Hematopoietic multipotent progenitor cell treated with erythropoietin and hydrocortisone succinate and interleukin-3 and kit ligand, for 17 days (in vitro differentiated cells): ENCODE data around the gene MYORG.

Source experiments
- DNase-seq: peaks from one replicate; pipeline ENCODE4 v3.0.0-alpha.2; 2015; ENCODE audit warnings: low spot score

MYORG gene

DNA sequence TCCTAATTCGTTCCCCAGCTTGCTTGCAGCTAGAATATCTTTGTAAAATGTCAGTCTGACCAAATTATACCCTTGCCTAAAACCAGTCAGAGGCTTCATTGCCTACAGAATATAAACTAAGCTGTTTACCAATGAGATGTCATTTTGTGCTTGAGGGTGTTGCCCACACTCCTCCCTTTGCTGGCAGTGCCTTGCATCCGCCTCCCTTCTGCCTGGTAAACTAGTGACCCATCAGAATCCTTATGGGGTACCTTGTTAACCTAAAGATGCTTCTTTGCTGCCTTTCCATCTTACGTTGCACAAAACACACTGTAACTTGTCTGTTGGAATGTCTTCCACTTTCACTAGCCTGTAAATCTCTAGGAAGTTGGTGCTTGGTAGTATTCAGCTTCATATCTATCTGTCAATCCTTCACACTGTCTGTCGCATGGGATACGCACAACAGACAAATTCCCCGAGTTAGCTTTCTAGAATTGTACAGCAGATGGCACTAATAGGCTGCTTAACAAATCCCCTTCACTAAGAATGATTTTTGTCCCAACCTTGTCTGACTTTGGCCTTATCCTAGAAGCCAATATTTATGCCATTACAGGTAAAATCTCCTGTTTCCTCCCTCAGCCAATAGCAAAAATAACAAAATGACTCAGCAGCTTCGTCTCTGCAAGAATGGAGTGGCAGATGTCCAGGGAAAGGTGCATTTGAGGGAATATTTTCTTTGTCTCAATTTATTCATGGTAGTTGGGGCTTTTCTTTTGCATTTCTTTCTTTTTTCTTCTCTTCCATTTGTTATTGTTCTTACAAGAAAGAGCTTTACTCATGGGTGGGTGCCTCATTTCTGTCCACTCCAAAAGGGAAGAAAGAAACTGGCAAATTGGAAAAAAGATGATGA lies 44.4 kb downstream of the MYORG start:
- peak; percentile 83 for DNase-seq

DNA sequence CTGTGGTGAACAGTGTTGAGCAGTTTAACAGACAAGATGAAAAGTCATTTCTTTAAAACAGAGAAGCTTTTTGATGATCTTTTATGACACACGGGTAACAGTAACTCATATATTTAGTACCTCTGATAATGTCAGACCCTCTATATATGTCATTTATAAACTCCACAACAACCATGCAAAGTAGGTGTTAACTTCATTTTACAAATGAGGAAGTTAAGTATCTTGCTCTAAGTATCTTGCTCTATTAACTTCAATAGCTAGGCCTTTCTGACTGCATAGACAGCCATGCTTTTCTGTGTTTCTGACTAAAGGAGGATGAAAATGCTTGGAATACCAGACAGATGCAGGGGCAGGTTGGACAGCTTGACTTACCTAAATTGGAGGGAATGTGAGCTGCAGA lies 45.5 kb downstream of the MYORG start:
- peak; percentile 16 for DNase-seq

DNA sequence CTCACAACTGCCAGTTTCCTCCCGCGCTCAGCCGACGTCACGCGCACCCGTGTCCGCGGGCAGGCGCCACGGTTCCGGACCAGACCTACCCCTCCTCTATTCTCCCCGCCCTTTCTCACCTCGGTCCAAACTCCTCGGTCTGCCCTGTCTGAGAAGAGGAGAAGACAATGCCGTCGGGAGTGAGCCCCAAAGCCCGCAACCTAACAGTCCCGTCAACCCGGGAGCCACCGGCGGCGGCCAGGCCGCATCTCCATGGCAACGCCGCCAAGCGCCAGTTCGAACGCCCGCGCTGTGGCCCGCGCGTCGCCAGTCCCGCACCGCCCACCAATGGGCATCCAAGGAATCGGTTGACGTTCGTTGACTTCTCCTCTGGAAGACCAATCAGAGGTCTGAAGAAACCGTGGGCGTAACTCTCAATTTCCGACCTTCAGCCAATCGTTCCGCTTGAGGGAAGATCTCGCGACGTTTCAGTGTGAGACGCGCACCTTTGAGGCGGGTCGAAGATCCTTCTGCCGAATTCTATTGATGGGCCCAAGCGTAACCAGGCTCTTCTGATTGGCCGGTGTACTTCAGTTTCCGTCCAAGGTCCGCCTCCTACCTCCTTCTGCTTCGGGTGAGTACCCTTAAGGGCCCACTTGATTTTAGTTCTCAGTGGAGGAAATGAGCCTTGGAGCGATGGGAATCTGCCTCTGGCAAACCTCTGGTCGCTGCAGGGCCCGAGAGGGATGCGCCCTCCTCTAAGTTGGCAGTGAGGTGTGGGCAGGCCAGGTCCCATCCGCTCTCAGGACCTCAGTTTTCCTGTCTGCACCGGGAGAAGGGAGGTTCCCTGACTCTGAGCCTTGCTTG lies 47.5 kb downstream of the MYORG start, which contains the start of the genes KIF24 and NUDT2:
Gene KIF24 (minus strand): TSS at position 282 of the 846 bp plus-strand sequence. CDS start 17,922 bp downstream, outside the sequence.
Gene NUDT2 (plus strand): TSS at position 583 of the 846 bp plus-strand sequence. CDS start 9,471 bp downstream, outside the sequence.
- peak; percentile 100 for DNase-seq

DNA sequence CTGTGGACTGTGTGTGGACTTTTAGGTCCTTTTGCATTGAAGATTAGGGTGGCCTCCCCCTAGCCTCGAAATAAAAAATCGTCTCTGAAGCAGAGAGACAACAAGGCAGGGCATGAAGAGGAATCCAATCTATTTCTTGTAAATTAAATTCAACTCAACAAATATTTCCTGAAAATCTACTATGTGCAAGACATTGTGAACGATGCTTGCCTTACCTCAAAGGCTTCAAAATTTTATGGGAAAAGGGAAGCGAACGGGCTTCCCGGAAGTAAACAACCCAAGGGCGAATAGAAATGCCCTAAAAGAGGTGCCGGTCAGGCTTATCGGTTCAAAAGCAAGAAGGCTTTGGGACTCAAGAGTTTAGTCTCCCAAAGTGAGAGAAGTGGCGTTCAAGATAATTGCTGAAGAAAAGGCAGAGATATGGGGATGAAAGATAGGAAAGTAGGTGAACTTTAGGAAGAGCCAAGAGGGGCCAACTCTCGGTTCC lies 48.2 kb downstream of the MYORG start:
- DNase-seq = no peak

GRCh38 chr9:34326690-34327089 lies 50.0 kb downstream of the MYORG start:
- no peak for DNase-seq

DNA sequence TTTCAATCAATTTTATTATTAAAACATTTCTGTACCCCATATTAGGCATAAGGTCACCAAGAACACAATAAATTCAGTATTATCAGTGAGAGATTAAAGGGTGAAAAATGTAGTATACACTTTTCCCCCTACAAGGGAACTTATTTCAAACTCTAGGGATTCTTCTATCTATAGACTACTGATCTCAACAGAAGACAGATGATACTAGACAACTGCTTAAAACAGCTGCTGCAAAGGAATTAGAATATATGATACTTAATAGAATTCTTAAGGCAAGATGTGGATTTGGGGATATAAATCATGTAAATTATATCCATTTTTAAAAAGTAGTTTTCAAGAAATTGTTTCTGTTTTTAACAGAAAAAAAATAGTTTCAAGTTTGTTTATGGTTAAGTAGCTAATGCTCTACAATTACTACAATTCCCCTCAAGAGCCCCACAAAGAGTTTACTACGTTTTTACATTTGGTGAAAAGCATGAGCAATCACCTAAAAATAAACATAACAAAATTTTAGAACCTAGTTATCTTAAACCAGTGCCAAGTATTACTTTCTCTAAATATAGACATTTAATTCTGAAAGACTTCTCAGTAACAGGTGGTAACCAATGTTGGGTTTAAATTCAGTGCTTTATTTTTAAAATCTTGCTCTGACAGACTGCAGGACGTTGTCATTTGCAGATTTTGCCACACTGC lies 53.7 kb downstream of the MYORG start:
- no peak for DNase-seq

GRCh38 chr9:34321451-34321850 lies 55.2 kb downstream of the MYORG start:
- no peak for DNase-seq

DNA sequence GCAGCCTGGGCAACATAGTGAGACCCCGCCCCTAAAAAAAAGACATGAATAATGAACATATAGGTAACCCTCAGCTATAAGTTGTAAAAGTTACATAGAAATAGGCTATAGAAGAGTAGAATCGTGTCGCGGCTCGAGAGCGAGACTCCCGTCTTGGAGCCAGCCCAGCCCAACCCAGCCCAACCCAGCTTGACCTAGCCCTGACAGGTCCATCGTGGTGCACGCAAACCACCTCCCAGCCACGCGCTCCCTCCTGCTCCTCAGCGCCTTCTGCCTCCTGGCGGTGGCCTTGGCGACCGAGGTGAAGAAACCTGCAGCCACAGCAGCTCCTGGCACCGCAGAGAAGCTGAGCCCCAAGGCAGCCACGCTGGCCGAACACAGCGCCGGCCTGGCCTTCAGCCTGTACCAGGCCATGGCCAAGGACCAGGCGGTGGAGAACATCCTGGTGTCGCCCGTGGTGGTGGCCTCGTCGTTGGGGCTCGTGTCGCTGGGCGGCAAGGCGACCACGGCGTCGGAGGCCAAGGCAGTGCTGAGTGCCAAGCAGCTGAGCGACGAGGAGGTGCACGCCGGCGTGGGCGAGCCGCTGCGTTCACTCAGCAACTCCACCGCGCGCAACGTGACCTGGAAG lies 58.4 kb downstream of the MYORG start:
- no peak for DNase-seq

DNA sequence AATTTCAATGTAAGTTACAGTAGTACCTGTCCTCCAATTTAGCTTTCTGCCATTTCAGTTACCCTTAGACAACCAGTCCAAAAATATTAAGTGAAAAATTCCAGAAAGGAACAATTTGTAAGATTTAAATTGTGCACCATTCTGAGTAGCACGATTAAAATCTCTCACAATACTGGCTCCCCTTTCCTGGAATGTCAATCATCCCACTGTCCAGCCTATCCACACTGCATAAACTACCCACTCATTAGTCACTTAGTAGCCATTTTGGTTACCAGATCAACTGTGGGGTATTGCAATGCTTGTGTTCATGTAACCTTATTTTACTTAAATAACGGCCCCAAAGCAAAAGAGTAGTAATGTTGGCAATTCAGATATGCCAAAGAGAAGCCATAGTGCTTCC lies 59.3 kb downstream of the MYORG start:
- no peak for DNase-seq
